ENCODE results near the gene PIP5KL1.
"Not testable (repeated sequence)": the region's sequence is repeated elsewhere in the genome, so short reads cannot be mapped to it uniquely, and the experiment has no call there.

Gene PIP5KL1

DNA sequence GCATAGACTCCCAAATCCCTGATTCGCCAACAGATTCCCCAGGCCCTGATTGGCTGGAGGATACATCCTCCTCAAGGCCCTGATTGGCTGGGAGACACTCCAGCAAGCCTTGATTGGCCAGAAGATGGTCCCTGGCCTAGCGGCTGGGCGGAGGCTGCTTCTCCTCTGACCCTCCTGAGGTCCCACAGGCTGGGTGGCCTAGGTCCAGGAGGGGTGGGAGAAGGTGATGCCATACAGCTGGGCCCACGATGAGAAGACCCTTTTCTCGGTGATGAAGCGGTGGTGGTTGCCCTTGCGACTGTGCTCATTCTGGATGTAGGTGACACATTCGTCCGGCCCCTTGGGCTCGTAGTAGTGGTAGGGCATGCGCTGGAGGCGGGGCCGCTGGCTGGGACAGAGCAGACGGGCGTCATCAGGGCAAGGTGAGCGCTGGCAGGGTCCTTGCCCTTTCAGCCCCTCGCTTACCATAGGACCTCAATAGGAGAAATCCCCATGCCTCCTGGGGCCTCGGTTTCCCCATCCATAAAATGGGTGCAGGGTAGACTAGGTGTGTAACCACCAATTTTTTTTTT lies 44.1 kb downstream of the PIP5KL1 start:
- no peak for DNase-seq (ENCODE audit: low read depth)

DNA sequence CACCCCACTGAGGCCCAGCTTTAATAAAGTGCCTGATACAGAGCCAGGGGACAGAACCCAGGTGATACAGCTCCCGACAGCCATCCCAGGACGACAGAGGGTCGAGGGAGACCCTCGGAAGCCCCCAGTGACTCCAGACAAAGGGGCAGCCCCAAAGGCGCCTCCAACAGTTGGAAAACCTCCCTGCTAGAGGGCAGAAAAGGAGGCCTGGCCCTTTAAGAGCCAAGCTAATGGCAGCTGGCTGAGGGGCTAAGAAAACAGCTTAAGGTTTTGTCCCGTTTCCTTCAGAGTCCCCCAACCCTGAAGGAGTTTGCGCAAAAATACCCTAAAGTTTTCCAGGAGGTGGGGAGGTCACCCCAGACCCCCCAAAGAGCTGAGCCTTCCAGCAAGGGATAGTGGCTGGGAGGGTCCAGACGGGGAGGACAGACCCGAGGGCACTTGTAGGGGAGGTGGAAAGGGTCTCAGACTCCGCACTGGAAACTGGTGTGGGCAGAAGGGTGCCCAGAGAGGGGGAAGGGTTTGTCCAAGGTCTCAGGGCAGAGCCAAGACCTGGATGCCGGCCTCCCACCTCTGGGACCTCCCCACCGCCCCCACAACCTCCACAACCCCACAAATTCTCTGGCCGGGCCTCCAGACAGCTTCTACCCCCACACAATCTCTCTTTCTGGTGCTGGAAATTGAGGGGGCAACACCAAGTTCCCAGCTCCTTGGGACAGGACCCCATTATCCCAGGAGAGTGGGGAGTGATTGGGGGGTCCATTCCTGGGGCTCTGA lies 44.9 kb downstream of the PIP5KL1 start:
- no peak for DNase-seq (ENCODE audit: low read depth)

DNA sequence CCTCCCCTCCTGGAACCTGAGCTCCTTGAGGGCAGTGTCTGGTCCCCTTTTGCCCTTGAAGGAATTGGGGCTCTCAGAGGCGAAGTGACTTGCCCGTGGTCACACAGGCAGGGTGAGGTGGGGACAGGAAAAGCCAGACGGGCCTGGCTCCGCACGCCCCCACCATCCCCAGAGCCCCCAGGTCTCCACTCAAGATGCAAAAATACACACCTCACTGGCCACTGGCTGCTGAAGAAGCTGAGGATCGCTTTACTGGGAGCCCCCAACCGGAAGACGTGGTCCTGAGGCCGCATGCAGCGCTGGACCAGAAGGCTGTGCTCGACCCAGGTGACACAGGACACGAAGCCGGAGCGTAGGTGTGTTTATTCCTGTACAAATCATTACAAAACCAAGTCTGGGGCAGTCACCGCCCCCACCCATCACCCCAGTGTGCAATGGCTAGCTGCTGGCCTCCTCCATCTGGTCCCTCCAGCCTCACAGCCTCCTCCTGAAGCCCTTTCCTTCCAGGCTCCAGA lies 45.5 kb downstream of the PIP5KL1 start:
- DNase-seq (ENCODE audit: low read depth): no peak

DNA sequence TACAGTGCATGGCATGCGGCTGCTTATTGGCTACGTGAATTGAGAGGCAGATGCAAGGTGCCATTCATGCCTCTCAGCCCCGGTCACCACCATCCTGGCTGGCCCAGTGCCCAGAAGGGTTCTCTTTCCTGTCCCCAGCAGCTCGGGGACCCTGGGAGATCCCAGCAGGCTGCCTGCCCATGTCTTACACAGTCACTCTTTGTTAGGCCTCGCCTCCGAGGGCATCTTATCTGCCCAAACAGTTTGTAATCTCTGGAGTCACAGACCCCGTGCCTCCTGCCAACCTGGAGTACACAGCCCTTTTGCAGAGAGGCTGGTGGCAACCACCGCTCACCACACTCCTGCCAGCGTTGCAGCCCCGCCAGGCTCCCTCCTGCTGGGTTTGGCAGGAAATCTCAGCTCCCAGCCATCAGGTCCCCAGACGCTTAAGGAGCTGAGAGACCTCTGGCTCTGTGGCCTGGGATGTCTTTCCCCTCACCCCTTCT lies 46.1 kb downstream of the PIP5KL1 start:
- DNase-seq (ENCODE audit: low read depth): no peak

DNA sequence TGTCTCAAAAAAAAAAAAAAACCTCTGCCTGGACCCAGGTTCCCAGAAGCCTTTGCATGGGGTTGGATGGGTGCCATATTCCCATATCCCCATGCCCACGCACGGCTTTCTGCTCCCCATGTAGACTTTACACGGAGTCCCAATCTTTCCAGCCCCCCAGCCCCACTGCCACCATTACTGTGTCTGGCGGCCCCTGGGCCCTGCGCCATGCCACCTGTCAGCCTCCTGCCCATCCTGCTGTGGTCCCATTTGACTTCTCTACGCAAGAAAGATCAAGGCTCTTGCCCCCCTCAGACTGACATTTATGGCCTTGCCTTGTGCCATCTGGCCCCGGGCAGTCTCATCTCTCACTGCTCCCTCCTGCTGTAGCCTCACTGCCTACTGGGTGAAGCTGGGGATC lies 46.6 kb downstream of the PIP5KL1 start:
- no peak for DNase-seq (ENCODE audit: low read depth)

DNA sequence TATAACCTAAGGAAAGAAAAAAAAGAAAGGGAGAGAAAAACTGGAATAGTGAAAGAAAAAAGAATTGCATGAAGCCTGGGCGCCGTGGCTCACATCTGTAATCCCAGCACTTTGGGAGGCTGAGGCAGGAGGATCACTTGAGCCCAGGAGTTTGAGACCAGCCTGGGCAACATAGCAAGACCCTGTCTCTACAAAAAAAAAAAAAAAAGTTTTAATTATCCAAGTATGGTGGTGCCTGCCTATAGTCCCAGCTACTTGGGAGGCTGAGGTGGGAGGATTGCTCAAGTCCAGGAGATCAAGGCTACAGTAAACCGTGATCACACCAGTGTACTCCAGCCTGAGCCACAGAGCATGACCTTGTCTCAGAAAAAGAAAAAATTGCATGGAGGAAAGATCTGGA lies 48.9 kb downstream of the PIP5KL1 start:
- not testable (repeated sequence) for DNase-seq (ENCODE audit: low read depth)

DNA sequence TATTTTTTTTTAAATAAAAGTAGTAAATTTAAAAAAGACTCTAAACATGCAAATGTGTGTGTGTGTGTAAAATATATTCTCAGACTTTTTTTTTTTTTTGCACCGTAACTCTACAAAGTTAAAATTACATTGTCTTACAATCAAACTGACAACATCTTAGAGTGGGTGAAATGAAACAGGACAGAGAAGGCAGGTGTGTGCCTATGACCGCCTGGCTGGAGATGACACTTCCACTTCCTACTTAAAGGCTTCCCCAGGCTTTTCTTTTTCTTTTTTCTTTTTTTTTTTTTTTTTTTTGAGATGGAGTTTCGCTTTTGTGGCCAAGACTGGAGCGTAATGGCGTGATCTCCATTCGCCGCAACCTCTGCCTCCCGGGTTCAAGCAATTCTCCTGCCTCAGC lies 50.4 kb downstream of the PIP5KL1 start:
- DNase-seq (ENCODE audit: low read depth): no peak

DNA sequence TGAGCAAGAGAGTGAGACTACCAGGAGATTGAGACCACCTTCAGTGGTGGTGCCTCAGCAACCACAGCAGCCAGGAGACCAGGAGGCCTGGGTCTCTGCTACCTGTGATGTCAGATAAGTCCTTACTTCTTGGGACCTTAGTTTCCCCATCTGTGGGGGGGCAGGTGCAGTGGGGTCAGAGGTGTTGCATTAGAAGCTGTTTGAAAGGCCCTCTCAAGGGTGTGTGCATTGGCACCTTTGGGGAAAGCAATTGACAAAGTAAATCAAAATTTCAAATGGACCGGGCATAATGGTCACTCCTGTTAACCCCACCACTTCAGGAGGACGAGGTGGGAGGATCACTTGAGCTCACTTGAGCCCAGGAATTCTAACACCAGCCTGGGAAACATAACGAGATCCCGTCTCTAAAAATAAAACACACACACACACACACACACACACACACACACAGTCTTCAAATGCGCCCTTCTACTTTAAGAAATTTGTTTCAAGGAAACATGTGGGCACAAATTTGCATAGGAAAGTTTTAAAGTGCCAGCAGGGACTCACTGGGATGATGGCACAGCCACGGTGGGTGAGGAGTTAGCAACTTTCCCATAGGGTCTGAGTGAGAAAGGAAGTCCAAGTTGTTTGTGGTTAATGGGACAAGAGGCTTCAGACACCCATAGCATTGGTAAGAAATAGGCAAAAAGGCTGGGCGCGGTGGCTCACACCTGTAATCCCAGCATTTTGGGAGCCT lies 51.8 kb downstream of the PIP5KL1 start:
- no peak for DNase-seq (ENCODE audit: low read depth)

DNA sequence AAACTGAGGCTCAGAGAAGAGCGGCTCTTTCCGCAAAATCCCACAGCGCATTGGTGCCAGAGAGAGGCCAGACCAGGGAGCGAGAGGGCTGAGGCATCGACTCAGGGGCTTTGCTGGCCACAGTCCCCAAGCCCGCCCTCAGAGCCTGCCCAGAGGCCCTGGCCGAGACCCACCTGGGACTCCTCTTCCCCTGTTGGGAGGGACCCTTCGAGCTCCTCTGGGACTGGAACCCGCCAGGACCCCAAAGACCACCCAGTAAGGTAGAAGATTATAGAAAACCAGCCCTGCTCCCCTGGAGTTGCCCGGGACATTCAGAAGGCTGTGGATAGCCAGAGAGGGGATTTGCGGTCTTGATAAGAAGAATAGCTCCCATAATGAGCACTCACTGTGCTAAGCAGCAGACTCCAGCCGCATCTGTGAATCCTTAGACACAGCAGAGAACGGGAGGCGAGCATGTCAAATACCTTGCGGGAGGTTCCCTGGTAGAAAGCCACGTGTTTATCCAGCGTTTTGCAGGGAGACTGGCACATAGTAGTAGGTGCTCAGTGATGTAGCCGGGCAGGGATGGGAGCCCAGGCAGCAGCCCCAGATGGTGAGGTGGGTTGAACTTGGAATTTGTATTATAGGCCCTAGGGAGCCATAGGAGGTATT lies 52.5 kb downstream of the PIP5KL1 start:
- DNase-seq (ENCODE audit: low read depth): no peak

DNA sequence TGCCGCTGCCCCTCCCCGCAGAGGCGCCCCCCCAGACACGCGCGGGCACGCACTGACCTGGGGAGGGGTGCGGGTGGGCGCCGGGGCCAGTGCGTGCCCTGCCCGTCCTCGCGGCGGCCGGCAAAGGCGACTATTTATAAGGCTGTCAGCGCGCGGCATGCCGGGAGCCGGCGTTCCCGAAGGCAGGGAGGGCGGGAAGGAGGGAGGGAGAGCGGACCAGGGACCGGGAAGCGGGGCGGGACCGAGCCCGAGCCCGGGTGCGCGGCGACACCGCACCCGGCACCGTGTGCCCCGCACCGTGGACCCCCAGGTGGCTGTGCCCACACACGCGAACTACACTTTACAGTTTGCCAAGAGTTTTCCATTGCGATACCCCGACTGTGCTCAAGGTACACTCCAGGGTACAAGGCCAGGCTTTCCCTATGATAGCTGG lies 53.0 kb downstream of the PIP5KL1 start, which contains the start of gene AK1:
Gene AK1, minus strand, starts transcription at position 110 of the 433 bp plus-strand sequence. CDS start 3,058 bp downstream, outside the sequence.
- no peak for DNase-seq (ENCODE audit: low read depth)

DNA sequence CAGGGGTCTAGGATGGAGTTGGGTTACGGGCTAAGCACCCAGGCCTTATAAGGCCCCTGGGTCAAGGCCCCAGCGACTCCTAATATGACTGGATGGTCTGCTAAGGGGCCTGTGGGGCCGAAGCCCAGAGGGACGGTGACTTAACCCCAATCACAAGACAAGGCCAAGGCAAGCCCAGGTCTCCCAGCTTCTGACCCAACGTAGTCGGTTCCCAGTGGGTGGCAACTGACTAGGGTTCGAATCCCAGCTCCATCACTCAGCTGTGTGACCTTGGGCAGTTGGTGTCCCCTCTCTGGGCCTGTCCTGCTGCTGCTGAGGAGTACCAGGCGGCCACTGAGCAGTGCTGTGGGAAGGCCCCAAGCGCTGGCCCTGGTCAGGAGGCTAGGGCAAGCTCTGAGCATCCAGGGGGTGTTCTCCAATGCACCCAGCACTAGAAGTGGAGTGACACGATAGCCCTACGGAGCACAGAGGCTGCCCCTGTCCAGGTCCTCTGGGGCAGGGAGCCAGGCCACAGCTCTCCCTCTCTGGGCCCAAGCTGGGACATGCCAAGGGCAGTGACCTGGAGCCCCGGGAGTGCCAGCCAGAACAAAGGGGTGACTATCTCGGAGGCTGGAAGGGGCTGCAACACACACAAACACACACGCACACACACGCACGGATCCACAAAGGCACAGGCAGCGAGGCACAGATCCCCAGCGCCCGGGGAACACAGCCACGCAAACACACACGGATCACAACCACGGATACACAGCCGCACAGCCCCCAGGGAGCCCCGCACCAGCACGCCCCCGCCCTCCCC lies 53.6 kb downstream of the PIP5KL1 start:
- DNase-seq (ENCODE audit: low read depth): no peak

DNA sequence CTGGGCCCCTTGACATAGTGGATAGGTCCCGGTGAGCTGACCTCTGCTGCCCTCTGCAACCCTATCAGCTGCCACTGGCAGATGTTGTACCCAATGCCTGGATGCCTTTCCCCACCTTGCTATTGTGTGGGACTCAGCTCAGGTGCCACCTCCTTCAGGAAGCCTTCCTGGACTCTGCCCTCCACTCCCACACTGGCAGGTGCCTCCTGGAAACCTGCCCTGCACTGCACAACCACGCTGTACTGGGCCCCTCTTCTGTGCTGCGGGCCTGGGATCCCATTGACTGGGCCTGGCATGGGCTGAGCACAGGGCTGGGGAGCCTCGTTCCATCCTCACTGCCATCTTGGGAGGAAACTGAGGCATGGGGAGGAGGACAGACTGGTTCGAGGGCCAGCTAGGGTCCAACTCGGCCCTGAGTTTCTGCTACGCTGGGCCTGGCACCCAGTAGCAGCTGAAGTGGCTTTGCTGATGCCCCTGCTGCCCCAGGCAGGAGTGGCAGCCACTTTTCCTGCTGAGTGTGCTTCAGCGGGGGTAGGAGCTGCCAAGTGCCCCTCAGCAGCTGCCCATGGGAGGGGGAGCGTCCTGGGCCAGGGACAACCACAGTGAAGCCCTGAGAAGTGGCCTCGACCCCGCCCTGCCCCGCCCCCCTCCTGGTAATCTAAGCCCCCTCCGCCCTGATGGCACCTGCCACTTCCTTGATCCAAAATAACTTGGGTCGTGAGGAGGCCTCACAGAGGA lies 54.4 kb downstream of the PIP5KL1 start:
- DNase-seq (ENCODE audit: low read depth): no peak

DNA sequence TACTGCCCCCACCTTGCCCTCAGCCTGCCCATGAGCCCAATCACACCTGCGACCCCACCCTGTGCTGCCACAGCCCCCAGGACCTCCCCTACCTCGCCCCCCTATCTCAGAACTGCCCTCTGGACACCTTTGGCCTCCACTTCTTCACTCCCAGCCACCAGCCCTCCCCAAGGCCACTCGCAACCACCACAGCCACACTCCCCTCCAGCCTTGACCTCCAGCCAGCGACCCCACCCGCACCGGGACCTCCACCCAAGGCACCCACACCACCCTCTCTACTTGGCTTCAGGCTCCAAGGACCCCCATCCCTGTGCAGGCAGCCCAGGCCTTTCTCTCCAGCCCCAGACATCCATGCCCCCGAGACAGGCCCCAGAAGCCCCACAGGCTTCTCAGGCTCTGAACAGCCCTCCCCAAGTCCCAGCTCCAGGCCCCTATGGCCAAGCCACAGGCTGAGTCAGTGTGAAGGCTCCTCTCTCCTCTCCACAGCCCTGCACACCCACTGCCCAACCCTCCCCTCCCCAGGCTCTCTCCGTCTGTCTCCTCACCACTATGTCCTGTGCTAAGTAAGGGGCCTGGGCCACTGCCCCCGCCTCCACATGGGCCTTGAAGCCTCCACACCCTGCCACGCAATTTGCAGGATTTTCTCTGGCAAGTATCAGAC lies 55.1 kb downstream of the PIP5KL1 start:
- DNase-seq (ENCODE audit: low read depth): no peak

DNA sequence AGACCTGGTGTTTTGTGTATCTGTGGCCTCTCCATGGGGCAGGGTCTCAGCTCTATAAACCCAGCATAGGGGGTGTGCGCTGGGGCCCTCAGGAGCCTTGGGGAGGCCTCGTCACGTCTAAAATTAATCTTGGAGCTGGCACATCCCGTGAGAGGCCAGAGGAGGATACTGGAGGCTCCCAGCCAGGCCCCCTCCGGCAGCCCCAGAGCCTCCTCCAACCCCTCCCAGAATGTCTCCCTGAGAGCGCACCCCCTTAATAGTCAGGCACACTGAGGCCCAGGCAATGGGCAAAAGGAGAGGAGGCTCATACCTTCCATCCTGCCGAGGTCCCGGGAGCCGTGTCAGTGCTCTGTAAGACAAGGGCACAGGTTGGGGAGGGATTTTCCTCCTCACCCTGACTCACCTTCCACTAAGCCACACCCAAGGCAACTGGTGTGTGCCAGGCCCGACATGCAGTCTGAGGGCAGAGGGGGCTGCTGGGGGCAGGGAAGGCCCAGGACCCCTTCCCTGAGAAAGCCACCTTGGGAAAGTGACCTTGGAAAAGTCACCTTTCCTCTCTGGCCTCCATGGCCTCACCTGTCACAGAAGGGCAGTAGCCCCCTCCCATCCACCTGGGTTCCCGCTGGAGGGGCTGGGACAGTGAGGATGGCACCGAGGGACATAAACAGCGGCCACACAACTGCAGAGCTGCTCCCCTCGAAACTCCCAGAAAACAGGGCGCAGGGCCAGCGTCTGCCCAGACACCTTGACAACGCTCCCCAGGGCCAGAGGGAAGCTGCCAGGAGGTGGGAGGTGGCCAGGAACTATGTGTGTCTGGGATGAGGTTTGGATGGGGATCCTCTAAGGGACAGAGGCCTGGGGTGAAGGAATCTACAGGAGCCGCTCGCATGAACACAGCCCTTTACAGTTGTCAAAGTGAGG lies 56.0 kb downstream of the PIP5KL1 start:
- DNase-seq (ENCODE audit: low read depth): no peak

DNA sequence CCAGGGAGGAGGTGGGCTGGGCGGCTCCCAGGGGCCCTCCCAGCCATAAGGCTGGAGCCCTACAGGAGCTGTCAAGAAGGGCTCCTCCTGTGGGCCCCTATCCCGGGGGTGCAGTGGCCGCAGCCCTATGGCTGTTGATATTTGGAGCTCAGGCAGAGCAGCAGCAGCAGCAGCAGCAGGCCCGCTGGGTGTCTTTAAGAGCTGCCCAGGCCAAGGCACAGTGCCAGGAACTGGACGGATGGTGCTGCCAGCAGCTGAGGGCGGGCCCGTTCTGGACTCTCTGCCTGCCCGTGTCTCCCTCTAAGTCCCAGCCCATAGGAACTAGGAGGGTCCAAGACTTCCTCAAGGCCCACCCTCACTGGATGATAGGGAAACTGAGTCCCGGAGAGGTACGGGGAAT lies 56.7 kb downstream of the PIP5KL1 start:
- no peak for DNase-seq (ENCODE audit: low read depth)

DNA sequence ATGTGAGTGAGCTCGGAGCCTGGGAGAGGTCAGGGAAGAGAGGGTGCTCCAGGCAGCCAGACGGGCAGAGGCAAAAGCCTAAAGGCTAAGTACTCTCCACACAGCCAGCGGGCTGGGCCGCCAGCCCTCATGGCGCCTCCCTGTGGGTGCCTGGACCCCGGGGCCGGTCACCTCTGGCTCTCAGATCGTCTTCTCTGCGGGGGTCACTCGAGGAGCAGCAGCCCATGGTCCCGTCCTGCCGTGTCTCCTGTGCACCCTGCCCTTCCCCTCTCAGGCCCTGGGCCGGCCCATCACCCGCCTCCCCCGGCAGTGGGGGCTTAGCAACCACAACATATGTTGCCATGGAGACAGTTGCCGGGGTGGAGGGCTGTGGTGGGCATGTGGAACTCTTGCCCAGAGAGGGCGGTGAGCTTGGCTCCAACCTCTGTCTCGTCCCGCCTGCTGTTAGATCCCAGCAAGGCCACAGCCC lies 57.3 kb downstream of the PIP5KL1 start:
- no peak for DNase-seq (ENCODE audit: low read depth)

DNA sequence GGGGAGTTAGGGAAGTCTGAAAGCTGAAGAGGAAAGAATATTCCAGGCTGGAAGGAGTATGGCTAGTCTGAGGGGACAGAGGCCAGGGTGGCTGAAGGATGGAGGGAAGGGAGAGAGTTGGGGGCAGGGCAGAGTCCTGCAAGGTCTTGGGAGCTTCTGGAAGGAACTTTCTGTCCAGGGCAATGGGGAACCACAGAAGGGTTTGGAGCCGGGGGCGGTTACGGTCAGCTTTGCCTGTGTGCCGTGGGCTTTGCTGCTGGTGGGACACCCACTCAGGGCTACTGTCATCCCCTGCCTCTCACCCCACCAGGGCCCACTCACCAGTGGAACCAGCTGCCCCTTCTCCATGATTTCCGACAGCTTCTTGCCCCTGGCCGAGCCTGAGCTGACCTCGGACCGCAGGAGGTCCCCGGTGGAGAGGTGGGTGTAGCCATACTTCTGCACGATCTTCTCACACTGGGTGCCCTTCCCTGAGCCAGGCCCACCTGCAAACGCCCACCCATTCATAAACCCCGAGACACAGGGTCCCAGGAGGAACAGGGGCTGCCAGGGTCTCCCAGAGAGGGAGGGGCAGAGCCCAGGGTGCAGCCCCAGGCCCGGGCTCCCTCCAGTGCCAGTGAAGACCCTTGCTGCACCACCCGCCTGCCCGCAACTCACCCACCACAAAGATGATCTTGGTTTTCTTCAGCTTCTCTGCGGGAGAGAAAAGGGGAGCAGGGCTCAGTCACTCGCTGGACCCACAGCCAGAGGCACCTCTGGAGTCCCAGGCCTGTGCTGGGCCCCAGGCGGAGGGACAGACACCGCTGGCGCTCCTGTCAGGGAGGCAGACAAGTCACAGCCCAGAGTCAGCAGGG lies 58.0 kb downstream of the PIP5KL1 start:
- no peak for DNase-seq (ENCODE audit: low read depth)

DNA sequence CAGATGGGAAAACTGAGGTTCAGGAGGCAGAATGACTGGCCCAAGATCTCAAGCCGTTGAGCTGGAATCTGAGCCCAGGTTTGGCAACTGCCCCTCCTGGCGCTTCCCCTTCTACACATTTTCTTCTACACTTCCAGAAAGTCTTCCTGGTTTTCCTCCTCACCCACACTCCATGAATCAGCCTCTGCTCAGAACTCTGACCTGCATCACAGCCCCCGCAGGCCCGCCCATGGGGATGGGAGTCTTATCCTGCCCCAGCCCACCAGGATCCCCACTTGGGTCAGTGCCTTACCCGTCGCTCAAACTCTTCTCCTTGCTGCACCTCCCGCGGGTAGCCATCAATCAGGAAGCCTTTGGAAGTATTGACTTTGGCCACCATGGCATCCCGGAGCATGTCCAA lies 59.0 kb downstream of the PIP5KL1 start:
- DNase-seq (ENCODE audit: low read depth): no peak

Measured in stimulated activated CD8-positive, alpha-beta memory T cell treated with anti-CD3 and anti-CD28 coated beads, Interleukin-7, amount 100 ng/mL, for 24 hours (primary cell).